ENCODE results near the gene PRKCB. TPM values are rescaled to one million over a fixed set of nuclear protein-coding genes. Genes with fewer than 3 reads are reported as not detected.

The PRKCB gene
- total and polyA plus RNA-seq, 9 donors: 0.38 to 5.0 (median 1.2) TPM

DNA sequence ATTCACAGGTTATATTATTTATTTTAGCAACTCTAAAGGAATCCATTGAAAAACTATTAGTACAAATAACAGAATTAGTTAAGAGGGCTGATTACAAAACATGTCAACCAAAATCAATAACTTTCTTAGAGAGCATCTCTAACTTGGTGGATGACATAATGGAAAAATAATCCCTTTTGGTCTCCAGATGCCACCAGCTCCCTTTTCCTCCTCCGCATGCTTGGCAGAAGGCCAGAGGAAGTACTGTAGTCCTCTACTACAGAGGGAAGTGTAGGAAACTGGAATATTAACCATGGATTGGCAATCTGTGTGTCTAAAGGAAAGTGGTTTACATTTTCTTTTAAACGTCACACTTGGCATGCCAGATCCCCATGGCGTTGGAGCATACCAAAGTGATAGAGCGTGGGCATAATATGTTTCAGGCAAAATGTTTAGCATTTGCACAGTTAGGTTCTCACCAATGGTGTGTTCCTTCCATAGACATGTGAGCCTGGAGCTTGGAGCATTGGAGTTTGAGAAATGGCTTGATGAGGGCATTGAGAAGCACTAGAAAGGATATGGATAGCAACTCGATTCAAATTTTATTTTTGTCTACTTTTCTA is 106.3 kb downstream of the PRKCB start:
- Histone ChIP-seq H3K4me3 (no peak overlapping the region), H3K4me1 (ENCODE audit: insufficient read depth) (no peaks in the 10 kb centered on the region), H3K27ac (no peak overlapping the region), H3K27me3 (no peaks in the 10 kb centered on the region), H3K9me3 (no peaks in the 10 kb centered on the region), H3K36me3 (no peaks in the 10 kb centered on the region)
- TF ChIP-seq EP300 (IDR thresholded peaks at IDR 0.05) (no peak), POLR2A (IDR thresholded peaks at IDR 0.05) (no peak)
- TF ChIP-seq, protein P1, sequence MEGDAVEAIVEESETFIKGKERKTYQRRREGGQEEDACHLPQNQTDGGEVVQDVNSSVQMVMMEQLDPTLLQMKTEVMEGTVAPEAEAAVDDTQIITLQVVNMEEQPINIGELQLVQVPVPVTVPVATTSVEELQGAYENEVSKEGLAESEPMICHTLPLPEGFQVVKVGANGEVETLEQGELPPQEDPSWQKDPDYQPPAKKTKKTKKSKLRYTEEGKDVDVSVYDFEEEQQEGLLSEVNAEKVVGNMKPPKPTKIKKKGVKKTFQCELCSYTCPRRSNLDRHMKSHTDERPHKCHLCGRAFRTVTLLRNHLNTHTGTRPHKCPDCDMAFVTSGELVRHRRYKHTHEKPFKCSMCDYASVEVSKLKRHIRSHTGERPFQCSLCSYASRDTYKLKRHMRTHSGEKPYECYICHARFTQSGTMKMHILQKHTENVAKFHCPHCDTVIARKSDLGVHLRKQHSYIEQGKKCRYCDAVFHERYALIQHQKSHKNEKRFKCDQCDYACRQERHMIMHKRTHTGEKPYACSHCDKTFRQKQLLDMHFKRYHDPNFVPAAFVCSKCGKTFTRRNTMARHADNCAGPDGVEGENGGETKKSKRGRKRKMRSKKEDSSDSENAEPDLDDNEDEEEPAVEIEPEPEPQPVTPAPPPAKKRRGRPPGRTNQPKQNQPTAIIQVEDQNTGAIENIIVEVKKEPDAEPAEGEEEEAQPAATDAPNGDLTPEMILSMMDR (IDR thresholded peaks at IDR 0.05): no peak
- no peak for DNase-seq
- 37 to 47% (median 39%) methylated on average over 5 of the region's 5 CpGs for WGBS, 3 donors
- intact Hi-C loops (cut with DNase I): no loop called here

DNA sequence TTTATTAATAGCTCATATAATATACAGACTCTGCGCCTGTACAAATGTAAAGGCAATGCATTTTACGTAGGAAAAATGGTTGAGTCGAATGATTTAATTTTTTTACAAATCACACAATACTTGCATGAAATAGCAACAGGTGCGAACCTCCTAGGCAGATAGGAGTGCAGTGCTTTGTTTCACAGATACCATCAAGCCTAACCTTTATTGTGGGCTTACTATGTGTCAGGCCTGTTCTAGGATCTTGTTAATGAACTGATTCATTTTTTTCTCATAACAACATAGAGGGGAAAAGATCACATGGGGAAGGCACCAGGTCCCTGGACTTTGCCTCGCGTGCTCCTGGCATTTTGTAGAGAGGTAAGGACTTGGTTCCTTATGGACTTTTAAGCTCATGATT is 107.8 kb downstream of the PRKCB start:
- 74 to 95% (median 76%) methylated on average over 6 of the region's 6 CpGs for WGBS, 3 donors
- Histone ChIP-seq H3K9me3 (no peaks in the 10 kb centered on the region), H3K36me3 (no peaks in the 10 kb centered on the region), H3K27me3 (no peaks in the 10 kb centered on the region), H3K4me1 (ENCODE audit: insufficient read depth) (no peaks in the 10 kb centered on the region), H3K4me3 (no peak overlapping the region), H3K27ac (no peak overlapping the region)
- TF ChIP-seq EP300 (IDR thresholded peaks at IDR 0.05) (no peak), POLR2A (IDR thresholded peaks at IDR 0.05) (no peak)
- TF ChIP-seq, protein P1 (IDR thresholded peaks at IDR 0.05): no peak
- DNase-seq: no peak
- intact Hi-C loops (cut with DNase I): no loop called here

DNA sequence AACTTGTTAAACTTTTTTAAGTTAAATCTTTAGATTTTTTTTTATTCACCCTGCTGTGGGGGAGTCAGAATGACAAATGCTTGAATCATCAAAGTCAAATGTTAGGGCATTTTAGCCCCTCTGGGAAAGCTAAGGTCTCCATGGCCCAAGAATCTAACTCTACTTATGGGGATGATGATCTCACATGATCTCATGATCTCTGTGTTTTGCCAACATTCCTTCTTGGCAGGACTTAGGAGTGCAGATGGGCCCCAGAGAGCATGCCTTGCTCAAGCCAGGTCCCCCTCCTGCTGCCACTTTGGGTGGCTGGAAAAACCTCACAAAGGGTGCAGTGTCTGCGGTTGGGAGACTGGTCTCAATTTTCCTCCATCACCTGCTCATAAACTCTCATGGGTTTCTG is 108.6 kb downstream of the PRKCB start:
- Histone ChIP-seq H3K4me3 (no peak overlapping the region), H3K36me3 (no peaks in the 10 kb centered on the region), H3K4me1 (ENCODE audit: insufficient read depth) (no peaks in the 10 kb centered on the region), H3K27ac (no peak overlapping the region), H3K9me3 (no peaks in the 10 kb centered on the region), H3K27me3 (no peaks in the 10 kb centered on the region)
- intact Hi-C loops (cut with DNase I): no loop called here
- no peak for DNase-seq
- TF ChIP-seq POLR2A (IDR thresholded peaks at IDR 0.05) (no peak), EP300 (IDR thresholded peaks at IDR 0.05) (no peak)
- TF ChIP-seq, protein P1 (IDR thresholded peaks at IDR 0.05): no peak
- WGBS, 3 donors: 76 to 82% (median 80%) methylated on average over 1 of the region's 1 CpG

DNA sequence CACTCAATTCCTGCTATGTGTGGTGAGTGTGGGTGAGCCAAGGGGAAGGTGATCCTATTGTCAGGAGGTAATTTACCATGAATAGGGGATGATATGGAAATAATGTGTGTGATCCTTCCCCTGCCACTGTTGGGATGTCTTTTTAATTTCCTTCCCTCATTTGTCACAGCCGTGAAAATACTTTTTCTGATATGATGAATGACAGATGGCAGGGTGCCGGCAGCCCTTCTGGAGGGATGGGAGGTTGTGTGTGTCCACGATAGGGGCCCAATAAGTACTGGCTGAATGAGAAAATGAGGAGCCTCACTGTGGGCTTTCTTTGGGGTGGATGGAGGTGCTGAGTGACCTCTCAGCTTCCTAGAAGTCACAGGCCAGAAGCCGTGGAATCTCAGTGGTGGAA is 109.5 kb downstream of the PRKCB start:
- Histone ChIP-seq H3K9me3 (no peaks in the 10 kb centered on the region), H3K27me3 (no peaks in the 10 kb centered on the region), H3K4me3 (no peak overlapping the region), H3K36me3 (no peaks in the 10 kb centered on the region), H3K27ac (no peak overlapping the region), H3K4me1 (ENCODE audit: insufficient read depth) (no peaks in the 10 kb centered on the region)
- no peak for DNase-seq
- 65 to 79% (median 74%) methylated on average over 4 of the region's 4 CpGs for WGBS, 3 donors
- TF ChIP-seq, protein P1 (IDR thresholded peaks at IDR 0.05): no peak
- TF ChIP-seq EP300 (IDR thresholded peaks at IDR 0.05): no peak
- no peak for TF ChIP-seq POLR2A (IDR thresholded peaks at IDR 0.05)
- intact Hi-C loops (cut with DNase I): no loop called here

All from ovary (tissue), 9 donors.